HepG2 (cell line): ENCODE data around the gene FYB1. TPM values are rescaled to one million over a fixed set of nuclear protein-coding genes. Genes with fewer than 3 reads are reported as not detected.

Experiments
- ATAC-seq: fragments of 200-7000 bp; cut with Tn5 transposase; 3 replicates; pipeline ENCODE4 v1.9.1; 2020; ENCODE audit warnings: mild to moderate bottlenecking, moderate library complexity
- BruUV-seq: library from RNA; stranded (reverse); fragments of 400-500 nt; replicated peaks from 2 replicates; lab custom pipeline; 2021; lab: Mats Ljungman, UMichigan
- CTCF ChIA-PET: fragments of 300-600 bp; formaldehyde crosslinking; extraction: SDS; loops from one replicate; lab custom pipeline; 2021; ENCODE audit warnings: low total read pairs, inconsistent platforms, low intra/inter-chr PET ratio; lab: Yijun Ruan, JAX
- POLR2A ChIA-PET: fragments of 350-600 bp; sonication (Branson Sonifier 250); formaldehyde crosslinking; loops from one replicate; lab custom pipeline; 2020; ENCODE audit warnings: antibody characterized with exemption, inconsistent platforms; lab: Yijun Ruan, JAX
- DNase-seq: peaks from one replicate; pipeline ENCODE4 v3.0.0-alpha.2; 2015; ENCODE audit warnings: low spot score
- FAIRE-seq: peaks from 3 replicates; lab custom pipeline; 2011; peaks lifted over from hg19 to GRCh38; lab: Jason Lieb, UNC
- H2AFZ ChIP-seq: one replicate; pipeline ENCODE4 v1.6.1; 2011; ENCODE audit warnings: low read length, inconsistent platforms
- H3K27ac ChIP-seq: fragments of 300-600 bp; 3 replicates; pipeline ENCODE4 v1.8.0; 2011; ENCODE audit warnings: mixed run types, mild to moderate bottlenecking, mixed read lengths, low read length, inconsistent platforms; ENCODE audit not compliant: insufficient read depth; ENCODE audit errors: extremely low read length
- H3K27me3 ChIP-seq, 2 experiments: fragments of 200-600 bp in 1 of 2; 2 replicates in 1 of 2; 3 replicates in 1 of 2; pipeline versions ENCODE4 v1.6.0 to v1.8.0; 2011; ENCODE audit warnings: low read length in 2 of 2, mild to moderate bottlenecking in 2 of 2, moderate library complexity in 2 of 2, inconsistent platforms in 1 of 2; ENCODE audit not compliant: insufficient read depth in 2 of 2, control insufficient read depth in 1 of 2
- H3K36me3 ChIP-seq, 2 experiments: fragments of 200-600 bp in 1 of 2; replicated peaks in 1 of 2; 2 replicates in 1 of 2; 3 replicates in 1 of 2; pipeline versions ENCODE4 v1.5.1 to v1.8.0; 2011; ENCODE audit warnings: low read length in 2 of 2, inconsistent platforms in 1 of 2; ENCODE audit not compliant: insufficient read depth in 2 of 2, control insufficient read depth in 1 of 2
- H3K4me1 ChIP-seq: 2 replicates; pipeline ENCODE4 v1.5.1; 2012; ENCODE audit warnings: low read length, inconsistent platforms; ENCODE audit not compliant: insufficient read depth
- H3K4me2 ChIP-seq: 2 replicates; pipeline ENCODE4 v1.6.0; 2011; ENCODE audit warnings: low read depth, low read length, inconsistent platforms
- H3K4me3 ChIP-seq, 3 experiments: fragments of 200-600 bp in 1 of 3; sonication (generic), shearing (Covaris generic) in 1 of 3; replicated peaks in 1 of 3; 2 replicates each; pipeline ENCODE4 v1.5.1; 2011 to 2016; ENCODE audit warnings: low read length in 3 of 3, inconsistent platforms in 2 of 3, low read depth in 2 of 3, mild to moderate bottlenecking in 2 of 3, control low read depth in 1 of 3, mixed read lengths in 1 of 3; ENCODE audit not compliant: insufficient read depth in 1 of 3
- H3K79me2 ChIP-seq: one replicate; pipeline ENCODE4 v1.6.1; 2011; ENCODE audit warnings: low read length, inconsistent platforms; ENCODE audit not compliant: insufficient read depth
- H3K9ac ChIP-seq: 2 replicates; pipeline ENCODE4 v1.6.0; 2011; ENCODE audit warnings: mild to moderate bottlenecking, low read depth, low read length, inconsistent platforms; ENCODE audit not compliant: insufficient read depth
- H3K9me3 ChIP-seq: 2 replicates; pipeline ENCODE4 v1.5.1; 2012; ENCODE audit warnings: mild to moderate bottlenecking, low read length
- H4K20me1 ChIP-seq: 2 replicates; pipeline ENCODE4 v1.6.0; 2011; ENCODE audit warnings: inconsistent platforms, mild to moderate bottlenecking, low read length, moderate library complexity; ENCODE audit not compliant: insufficient read depth
- CBX5 ChIP-seq: sonication (generic); formaldehyde crosslinking; IDR thresholded peaks from 2 replicates; pipeline ENCODE4 v1.4.0; 2020; ENCODE audit warnings: missing genetic modification reagents, borderline replicate concordance
- GLI4 ChIP-seq: sonication (generic); formaldehyde crosslinking; IDR thresholded peaks from 2 replicates; pipeline ENCODE4 v1.5.1; 2020; ENCODE audit warnings: missing genetic modification reagents, mild to moderate bottlenecking, moderate library complexity, borderline replicate concordance
- MTF2 ChIP-seq: sonication (generic); formaldehyde crosslinking; IDR thresholded peaks from 2 replicates; pipeline ENCODE4 v1.5.0; 2020; ENCODE audit warnings: missing genetic modification reagents, borderline replicate concordance
- NR2F1 ChIP-seq, 2 experiments: fragments of 450-650 bp in 1 of 2; formaldehyde crosslinking in 1 of 2; IDR thresholded peaks; 2 replicates each; pipeline versions ENCODE4 v1.5.0 to v1.6.1; 2016 to 2020; ENCODE audit warnings: mild to moderate bottlenecking in 1 of 2, missing compliant biosample characterization in 1 of 2, missing genetic modification reagents in 1 of 2, moderate library complexity in 1 of 2
- PHF5A ChIP-seq: IDR thresholded peaks from one replicate; pipeline ENCODE4 v1.6.1; 2018; ENCODE audit warnings: low read depth, missing genetic modification reagents; ENCODE audit not compliant: unreplicated experiment
- RCOR2 ChIP-seq: IDR thresholded peaks from 2 replicates; pipeline ENCODE4 v1.6.1; 2016; ENCODE audit warnings: missing biosample characterization, missing genetic modification reagents
- SMARCC2 ChIP-seq: fragments of 450-650 bp; IDR thresholded peaks from 2 replicates; pipeline ENCODE4 v1.6.1; 2017; ENCODE audit warnings: antibody characterized with exemption, mild to moderate bottlenecking
- STAT5B ChIP-seq: sonication (generic); formaldehyde crosslinking; IDR thresholded peaks from 2 replicates; pipeline ENCODE4 v1.4.0; 2020; ENCODE audit warnings: missing genetic modification reagents
- ZMYM3 ChIP-seq: sonication (generic); formaldehyde crosslinking; IDR thresholded peaks from 2 replicates; pipeline ENCODE4 v1.5.1; 2020; ENCODE audit warnings: mild to moderate bottlenecking, missing genetic modification reagents
- ZNF431 ChIP-seq: sonication (generic); formaldehyde crosslinking; IDR thresholded peaks from 2 replicates; pipeline ENCODE4 v1.9.0; 2022; ENCODE audit warnings: missing genetic modification reagents, low read depth, mild to moderate bottlenecking, borderline replicate concordance
- WGBS: methylation state at CpG from one replicate; pipeline ENCODE4 v1.1.6; 2017; ENCODE audit warnings: low lambda C conversion rate; 5-methylcytosine and 5-hydroxymethylcytosine counted together
- in situ Hi-C: cut with HindIII; loops from 2 replicates; pipeline ENCODE4 v1.10.0; 2017; ENCODE audit warnings: low pct_unique_long_range_greater_than_20kb; ENCODE audit not compliant: extremely low pct_ligation_motif_present
- intact Hi-C: fragments of 100-400 bp; cut with micrococcal nuclease; formaldehyde crosslinking; loops from one replicate; pipeline ENCODE4 v1.10.0; 2022; ENCODE audit not compliant: unreplicated experiment
- polyA plus RNA-seq, 8 experiments: library from polyadenylated mRNA; depleted of rRNA in 3 of 8; stranded (reverse) in 7 of 8; unstranded in 1 of 8; fragments of >200 nt; fragmentation: Illumina TruSeq in 4 of 8; extraction: Trizol in 4 of 8; gene quantifications; 2 replicates each; pipeline versions ENCODE4 v1.2.1 to v1.2.3, GENCODE V29; 2011 to 2016; ENCODE audit warnings: low read depth in 4 of 8, missing spikeins in 1 of 8, mixed read lengths in 1 of 8; ENCODE audit not compliant: insufficient read depth in 1 of 8
- total RNA-seq, 5 experiments: library from RNA; depleted of rRNA; stranded (reverse); fragments of >200 nt; fragmentation: Illumina TruSeq; extraction: Trizol; gene quantifications; 2 replicates each; pipeline ENCODE4 v1.2.3, GENCODE V29; 2016; ENCODE audit warnings: low read depth in 1 of 5

Gene FYB1
- total and polyA plus RNA-seq, 2 of the 13 experiments (the other 11 are each of a cell fraction or from before 2014, with no cell fraction given) = 0.03 TPM; not detected in 1

DNA sequence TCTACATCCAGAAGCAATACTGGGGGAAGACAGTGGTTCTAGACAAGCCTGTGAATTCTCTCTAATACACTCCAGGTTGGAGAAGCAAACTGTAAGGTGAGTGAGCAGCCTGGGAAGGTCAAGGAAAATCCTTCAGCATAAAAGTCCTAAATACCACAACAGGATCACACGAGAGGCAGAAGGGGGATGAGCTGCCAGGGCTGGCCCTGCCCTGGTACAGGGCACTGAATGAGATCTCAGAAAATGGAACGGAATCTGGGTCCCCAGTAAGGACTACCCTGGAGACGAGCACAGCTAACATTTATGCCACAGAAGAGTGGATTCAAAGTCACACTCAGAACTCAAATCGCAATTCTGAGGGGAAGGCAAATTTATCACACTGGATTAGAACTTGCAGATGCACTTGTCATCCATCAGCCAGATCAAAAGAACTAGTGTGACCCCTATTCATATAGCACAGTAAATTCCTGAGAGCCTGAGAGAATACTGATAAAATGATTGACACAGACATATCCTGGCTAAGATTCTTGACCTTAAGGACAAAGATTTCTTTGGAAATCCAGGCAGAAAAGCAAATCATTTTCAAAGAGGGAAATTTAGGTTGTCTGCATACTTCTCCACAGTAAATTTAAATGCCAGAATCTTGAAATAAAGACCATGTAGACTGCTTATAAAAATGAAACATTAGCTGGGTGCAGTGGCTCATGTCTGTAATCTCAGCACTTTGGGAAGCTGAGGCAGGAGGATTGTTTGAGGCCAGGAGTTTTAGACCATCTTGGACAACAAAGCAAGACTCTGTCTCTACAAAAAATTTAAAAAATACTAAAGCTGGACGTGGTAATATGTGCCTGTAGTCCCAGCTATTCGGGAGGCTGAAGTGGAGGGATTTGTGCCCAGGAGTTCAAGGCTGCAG lies 25.6 kb downstream of the FYB1 start:
- ATAC-seq (no peak), DNase-seq (no peak), FAIRE-seq (no peak)
- no peak overlapping the region for H3K4me2 ChIP-seq
- H3K36me3 ChIP-seq = no peaks in the 10 kb centered on the region
- H3K9ac ChIP-seq = no peak overlapping the region
- no peaks in the 10 kb centered on the region for H4K20me1 ChIP-seq
- 19% methylated on average over 6 of the region's 6 CpGs for WGBS
- H3K4me1 ChIP-seq = peaks cover 8% of the 10 kb centered on the region
- H3K4me3 ChIP-seq = no peak overlapping the region
- ChIA-PET CTCF (no interaction called here), POLR2A (no interaction called here)
- in situ Hi-C loops (no loop called here), intact Hi-C loops (loop anchor here (2.0 kb wide), 1 partner anchor 23 kb away; no protein-coding TSS in a partner anchor)
- no peak overlapping the region for H2AFZ ChIP-seq
- H3K9me3 ChIP-seq = no peaks in the 10 kb centered on the region
- 0 out of 5 replicates have a peak, but pooled peaks cover 0 to 10% of the 10 kb centered on the region in 2 experiments for H3K27me3 ChIP-seq
- H3K79me2 ChIP-seq = no peaks in the 10 kb centered on the region
- no peak overlapping the region for H3K27ac ChIP-seq
- TF ChIP-seq MTF2 (CRISPR knock-in tag) (no peak), CBX5 (no peak), RCOR2 (CRISPR knock-in tag) (no peak), ZNF431 (no peak), ZMYM3 (CRISPR knock-in tag) (no peak), GLI4 (no peak), STAT5B (CRISPR knock-in tag) (no peak), PHF5A (no peak), NR2F1 (CRISPR knock-in tag; IDR thresholded peaks at IDR 0.05) (no peak), SMARCC2 (no peak)
- no TSS peak for BruUV-seq
